Lower lobe of right lung (tissue), 2 donors: ENCODE measurements around the gene CD101. TPM values are rescaled to one million over a fixed set of nuclear protein-coding genes. Genes with fewer than 3 reads are reported as not detected.
A peak's percentile ranks its signal among the peaks of the same experiment; 100 is the strongest.

Source experiments
- ATAC-seq, 2 donors: fragments of 200-7000 bp; cut with Tn5 transposase; one replicate each; pipeline ENCODE4 v1.9.1; 2020 to 2022; ENCODE audit warnings: mild to moderate bottlenecking in 2 of 2, moderate library complexity in 2 of 2
- DNase-seq: peaks from one replicate; pipeline ENCODE4 v3.0.0-alpha.2; 2020
- H3K27ac ChIP-seq: fragments of 200-600 bp; one replicate; pipeline ENCODE4 v1.8.0; 2022
- H3K27me3 ChIP-seq: fragments of 200-600 bp; one replicate; pipeline ENCODE4 v1.8.0; 2022; ENCODE audit warnings: low read depth
- H3K36me3 ChIP-seq: fragments of 200-600 bp; one replicate; pipeline ENCODE4 v1.8.0; 2022; ENCODE audit warnings: mild to moderate bottlenecking
- H3K4me1 ChIP-seq: fragments of 200-600 bp; one replicate; pipeline ENCODE4 v1.8.0; 2022
- H3K4me3 ChIP-seq: fragments of 200-600 bp; one replicate; pipeline ENCODE4 v1.8.0; 2022; ENCODE audit warnings: mild to moderate bottlenecking
- H3K9me3 ChIP-seq: fragments of 200-600 bp; one replicate; pipeline ENCODE4 v1.8.0; 2022
- intact Hi-C: fragments of 100-400 bp; cut with DNase I; formaldehyde crosslinking; loops from one replicate; pipeline ENCODE4 v1.11.0; 2022
- total RNA-seq: library from RNA; stranded (reverse); fragmentation: NEBNext Ultra II Directional; extraction: Animal tissue kit (Norgen Biotek cat#: 25700); gene quantifications from one replicate; pipeline ENCODE4 v1.2.1, GENCODE V29; 2021
- TF ChIP-seq, protein P1 (sequence below): fragments of 200-600 bp; IDR thresholded peaks from one replicate; pipeline ENCODE4 v1.8.0; 2022; ENCODE audit warnings: antibody characterized with exemption, mild to moderate bottlenecking
- donor health status: DM: no; HTN: yes; CAD: no; lungs with severe emphysema.

The CD101 gene
- total RNA-seq, 1 donor from 2014 or later: 105 TPM

DNA sequence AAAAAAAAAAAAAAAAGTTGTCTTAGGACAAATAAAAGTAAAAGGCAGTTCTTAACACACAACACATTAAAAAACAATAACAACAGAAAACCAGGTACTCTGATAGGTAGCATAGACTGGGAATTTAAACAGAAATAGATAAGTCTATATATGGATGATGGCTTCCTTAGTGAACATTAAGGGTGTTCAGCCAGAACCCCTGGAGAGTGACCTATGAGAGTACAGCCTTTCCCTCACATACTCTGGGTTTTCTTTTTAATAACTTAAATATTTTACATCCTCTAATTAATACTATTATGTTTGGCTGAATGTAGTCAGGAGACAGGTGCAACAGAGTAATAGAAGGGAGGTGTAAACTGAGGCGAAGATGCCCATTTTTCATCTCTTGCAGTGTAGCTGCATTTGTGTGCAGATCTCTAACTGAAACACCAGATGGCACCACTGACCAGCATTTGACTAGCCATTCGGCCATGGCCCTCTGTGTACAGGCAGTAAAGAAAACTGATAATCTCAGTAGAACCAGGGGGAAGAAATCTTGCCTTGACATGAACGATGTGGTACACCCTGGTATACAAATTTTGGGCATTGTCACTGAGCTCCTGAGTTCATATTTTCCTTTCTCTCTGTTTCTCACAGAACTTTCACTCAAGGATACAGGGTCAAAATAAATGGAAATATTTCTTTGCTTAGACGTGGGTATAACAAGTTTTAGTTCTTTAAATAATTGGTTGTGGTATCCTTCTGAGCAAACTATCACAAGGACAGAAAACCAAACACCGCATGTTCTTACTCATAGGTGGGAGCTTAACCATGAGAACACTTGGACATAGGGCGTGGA is 66.2 kb downstream of the CD101 start:
- DNase-seq (no peak), ATAC-seq (peak; percentile 93 to 95)

DNA sequence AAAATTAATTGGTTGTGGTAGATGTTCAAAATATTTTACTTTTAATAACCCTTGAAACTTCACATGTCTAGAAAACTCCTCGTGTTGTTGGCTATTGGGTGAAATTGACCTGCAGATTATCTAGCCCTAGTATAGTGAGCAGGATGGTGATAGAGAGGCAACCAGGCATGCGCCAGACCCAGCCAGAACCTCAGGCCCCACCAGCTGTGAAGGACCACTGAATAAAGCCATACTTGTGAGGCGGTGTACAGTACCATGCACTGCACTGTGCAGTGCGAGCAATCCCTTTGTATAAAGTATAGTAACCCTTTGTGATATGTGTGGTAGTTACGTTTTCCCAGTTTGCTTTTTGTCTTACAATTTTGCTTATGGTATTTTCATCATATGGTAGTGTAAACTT is 67.0 kb downstream of the CD101 start:
- ATAC-seq (peak in 1 of 2 donors; percentile 11), DNase-seq (no peak)
- H3K9me3 ChIP-seq: no peaks in the 10 kb centered on the region
- no peak overlapping the region for H3K27ac ChIP-seq
- no peaks in the 10 kb centered on the region for H3K4me1 ChIP-seq
- no peak overlapping the region for H3K4me3 ChIP-seq
- H3K27me3 ChIP-seq: no peaks in the 10 kb centered on the region
- no peaks in the 10 kb centered on the region for H3K36me3 ChIP-seq
- TF ChIP-seq, protein P1, sequence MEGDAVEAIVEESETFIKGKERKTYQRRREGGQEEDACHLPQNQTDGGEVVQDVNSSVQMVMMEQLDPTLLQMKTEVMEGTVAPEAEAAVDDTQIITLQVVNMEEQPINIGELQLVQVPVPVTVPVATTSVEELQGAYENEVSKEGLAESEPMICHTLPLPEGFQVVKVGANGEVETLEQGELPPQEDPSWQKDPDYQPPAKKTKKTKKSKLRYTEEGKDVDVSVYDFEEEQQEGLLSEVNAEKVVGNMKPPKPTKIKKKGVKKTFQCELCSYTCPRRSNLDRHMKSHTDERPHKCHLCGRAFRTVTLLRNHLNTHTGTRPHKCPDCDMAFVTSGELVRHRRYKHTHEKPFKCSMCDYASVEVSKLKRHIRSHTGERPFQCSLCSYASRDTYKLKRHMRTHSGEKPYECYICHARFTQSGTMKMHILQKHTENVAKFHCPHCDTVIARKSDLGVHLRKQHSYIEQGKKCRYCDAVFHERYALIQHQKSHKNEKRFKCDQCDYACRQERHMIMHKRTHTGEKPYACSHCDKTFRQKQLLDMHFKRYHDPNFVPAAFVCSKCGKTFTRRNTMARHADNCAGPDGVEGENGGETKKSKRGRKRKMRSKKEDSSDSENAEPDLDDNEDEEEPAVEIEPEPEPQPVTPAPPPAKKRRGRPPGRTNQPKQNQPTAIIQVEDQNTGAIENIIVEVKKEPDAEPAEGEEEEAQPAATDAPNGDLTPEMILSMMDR: no peak
- intact Hi-C loops: no loop called here

More for the DNA sequence above, 66.2 kb downstream of the CD101 start:
- H3K27ac ChIP-seq: no peak overlapping the region
- H3K4me1 ChIP-seq: no peaks in the 10 kb centered on the region
- no peaks in the 10 kb centered on the region for H3K36me3 ChIP-seq
- no peak overlapping the region for H3K4me3 ChIP-seq
- intact Hi-C loops: no loop called here
- TF ChIP-seq, protein P1: peak; percentile 75
- no peaks in the 10 kb centered on the region for H3K9me3 ChIP-seq
- no peaks in the 10 kb centered on the region for H3K27me3 ChIP-seq

GRCh38 chr1:117069220-117069844 is 67.8 kb downstream of the CD101 start:
- Histone ChIP-seq H3K36me3 (peaks cover 3% of the 10 kb centered on the region), H3K27ac (no peak overlapping the region), H3K4me1 (no peaks in the 10 kb centered on the region), H3K4me3 (no peak overlapping the region), H3K27me3 (no peaks in the 10 kb centered on the region), H3K9me3 (no peaks in the 10 kb centered on the region)
- intact Hi-C loops: no loop called here
- TF ChIP-seq, protein P1: no peak
- ATAC-seq (no peak), DNase-seq (no peak)

- Histone ChIP-seq H3K27ac (no peak overlapping the region), H3K9me3 (no peaks in the 10 kb centered on the region), H3K4me1 (no peaks in the 10 kb centered on the region), H3K27me3 (no peaks in the 10 kb centered on the region), H3K4me3 (no peak overlapping the region), H3K36me3 (peaks cover 10% of the 10 kb centered on the region)
- DNase-seq (no peak), ATAC-seq (no peak)
- intact Hi-C loops: no loop called here
- TF ChIP-seq, protein P1: no peak
Observed at GRCh38 chr1:117070124-117070523, 68.6 kb downstream of the CD101 start.

DNA sequence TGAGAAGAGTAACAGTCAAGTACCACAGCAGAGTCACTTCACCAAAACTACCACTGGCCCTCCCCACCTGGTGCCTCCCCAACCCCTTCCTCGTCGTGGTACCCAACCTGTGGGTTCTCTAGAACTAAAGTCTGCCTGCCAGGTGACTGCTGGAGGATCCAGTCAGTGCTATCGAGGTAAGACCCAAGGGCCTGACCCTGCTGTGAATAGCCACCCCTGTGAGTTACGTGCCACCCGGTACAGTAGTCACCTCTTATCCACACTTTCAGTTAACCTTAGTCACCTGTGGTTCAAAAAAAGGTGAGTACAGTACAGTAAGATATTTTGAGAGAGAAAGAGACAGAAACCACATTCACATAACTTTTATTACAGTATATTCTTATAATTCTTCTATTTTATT is 75.1 kb downstream of the CD101 start:
- intact Hi-C loops: no loop called here
- no peak overlapping the region for H3K4me3 ChIP-seq
- H3K36me3 ChIP-seq: peaks cover 66% of the 10 kb centered on the region
- H3K27me3 ChIP-seq: no peaks in the 10 kb centered on the region
- no peaks in the 10 kb centered on the region for H3K4me1 ChIP-seq
- H3K9me3 ChIP-seq: no peaks in the 10 kb centered on the region
- DNase-seq: no peak
- TF ChIP-seq, protein P1: no peak
- ATAC-seq: no peak
- no peak overlapping the region for H3K27ac ChIP-seq
